Keratinocyte (primary cell): ENCODE data around the gene TGIF1. TPM values are rescaled to one million over a fixed set of nuclear protein-coding genes. Genes with fewer than 3 reads are reported as not detected.

Experiments
- DNase-seq: peaks from one replicate; pipeline ENCODE4 v3.0.0-alpha.2; 2011; ENCODE audit warnings: low read depth, missing footprints, low spot score
- FAIRE-seq: peaks from 2 replicates; lab custom pipeline; 2011; peaks lifted over from hg19 to GRCh38; lab: Jason Lieb, UNC
- H2AFZ ChIP-seq: 2 replicates; pipeline ENCODE4 v1.6.0; 2012; ENCODE audit warnings: low read length, control low read depth, inconsistent platforms; ENCODE audit not compliant: control insufficient read depth
- H3K27ac ChIP-seq: 2 replicates; pipeline ENCODE4 v1.5.1; 2011; ENCODE audit warnings: low read length; ENCODE audit not compliant: control insufficient read depth, insufficient read depth
- H3K27me3 ChIP-seq: 3 replicates; pipeline ENCODE4 v1.6.0; 2011; ENCODE audit warnings: low read length; ENCODE audit not compliant: control insufficient read depth, insufficient read depth; ENCODE audit errors: extremely low read depth
- H3K36me3 ChIP-seq, 2 experiments: 2 replicates in 1 of 2; 3 replicates in 1 of 2; pipeline ENCODE4 v1.5.1; 2011; ENCODE audit warnings: low read length in 2 of 2, mild to moderate bottlenecking in 1 of 2; ENCODE audit not compliant: control insufficient read depth in 2 of 2, insufficient read depth in 2 of 2; ENCODE audit errors: extremely low read depth in 1 of 2
- H3K4me1 ChIP-seq: 3 replicates; pipeline ENCODE4 v1.5.1; 2011; ENCODE audit warnings: low read length; ENCODE audit not compliant: control insufficient read depth, insufficient read depth; ENCODE audit errors: extremely low read depth
- H3K4me2 ChIP-seq: 3 replicates; pipeline ENCODE4 v1.6.0; 2011; ENCODE audit warnings: low read depth, low read length; ENCODE audit not compliant: control insufficient read depth, insufficient read depth; ENCODE audit errors: extremely low read depth
- H3K4me3 ChIP-seq, 3 experiments: fragments of 200-600 bp in 1 of 3; sonication (generic) in 1 of 3; 2 replicates in 2 of 3; 3 replicates in 1 of 3; pipeline ENCODE4 v1.5.1; 2011 to 2016; ENCODE audit warnings: low read length in 3 of 3, mild to moderate bottlenecking in 3 of 3, control low read depth in 2 of 3, inconsistent platforms in 1 of 3, low read depth in 1 of 3, mixed read lengths in 1 of 3, mixed run types in 1 of 3, moderate library complexity in 1 of 3; ENCODE audit not compliant: control insufficient read depth in 2 of 3, insufficient read depth in 2 of 3; ENCODE audit errors: extremely low read depth in 1 of 3
- H3K79me2 ChIP-seq: 2 replicates; pipeline ENCODE4 v1.6.0; 2012; ENCODE audit warnings: low read length; ENCODE audit not compliant: control insufficient read depth, insufficient read depth
- H3K9ac ChIP-seq: 3 replicates; pipeline ENCODE4 v1.6.0; 2011; ENCODE audit warnings: low read length; ENCODE audit not compliant: control insufficient read depth, insufficient read depth; ENCODE audit errors: extremely low read depth
- H3K9me1 ChIP-seq: 3 replicates; pipeline ENCODE4 v1.6.0; 2011; ENCODE audit warnings: low read length; ENCODE audit not compliant: control insufficient read depth, insufficient read depth; ENCODE audit errors: extremely low read depth
- H3K9me3 ChIP-seq: 2 replicates; pipeline ENCODE4 v1.5.1; 2012; ENCODE audit warnings: low read depth, low read length; ENCODE audit not compliant: control insufficient read depth
- H4K20me1 ChIP-seq: 3 replicates; pipeline ENCODE4 v1.6.0; 2011; ENCODE audit warnings: low read length; ENCODE audit not compliant: control insufficient read depth, insufficient read depth; ENCODE audit errors: extremely low read depth
- CTCF ChIP-seq, 3 experiments: IDR thresholded peaks in 1 of 3; conservative IDR thresholded peaks in 1 of 3; optimal IDR thresholded peaks in 1 of 3; 2 replicates in 2 of 3; 3 replicates in 1 of 3; pipeline versions ENCODE3 to v1.5.1; 2011; ENCODE audit warnings: low read length in 3 of 3, mild to moderate bottlenecking in 3 of 3, moderate library complexity in 2 of 3, control low read depth in 1 of 3, inconsistent platforms in 1 of 3; ENCODE audit not compliant: insufficient read depth in 2 of 3; ENCODE audit errors: extremely low read depth in 1 of 3
- EZH2 ChIP-seq: IDR thresholded peaks from one replicate; pipeline ENCODE4 v1.6.1; 2012; ENCODE audit warnings: inconsistent platforms, mild to moderate bottlenecking, low read length, moderate library complexity
- dilution Hi-C: fragments of 300-500 bp; cut with MboI; formaldehyde crosslinking; loops from one replicate; pipeline ENCODE4 v1.7.0; 2020; ENCODE audit warnings: low sequenced_read_pairs; ENCODE audit not compliant: extremely low pct_ligation_motif_present
- polyA plus RNA-seq, 5 experiments: library from polyadenylated mRNA; depleted of rRNA in 3 of 5; stranded (reverse) in 3 of 5; stranded (forward) in 1 of 5; unstranded in 1 of 5; fragments of >200 nt; gene quantifications; 1 replicate in 1 of 5; 2 replicates in 3 of 5; 3 replicates in 1 of 5; pipeline versions ENCODE4 v1.2.1 to v1.2.3, GENCODE V29; 2011 to 2012; ENCODE audit warnings: missing spikeins in 2 of 5, low read depth in 1 of 5, low replicate concordance in 1 of 5

The TGIF1 gene
- polyA plus RNA-seq, 1 donor (not counting 4 experiments of a cell fraction or from before 2014, with no cell fraction given), result 115 TPM

- Histone ChIP-seq H3K27ac (no peak overlapping the region), H4K20me1 (no peaks in the 10 kb centered on the region), H3K9ac (no peak overlapping the region), H3K4me1 (no peaks in the 10 kb centered on the region), H3K27me3 (peaks cover 3% of the 10 kb centered on the region), H3K9me1 (no peaks in the 10 kb centered on the region), H3K36me3 (no peaks in the 10 kb centered on the region), H3K9me3 (no peaks in the 10 kb centered on the region), H3K4me2 (no peak overlapping the region), H3K79me2 (no peaks in the 10 kb centered on the region), H2AFZ (no peak overlapping the region), H3K4me3 (no peak overlapping the region)
- TF ChIP-seq CTCF (optimal IDR thresholded peaks at IDR 0.05 in 1 of 3, IDR thresholded peaks at IDR 0.05 in 1 of 3, conservative IDR thresholded peaks at IDR 0.05 in 1 of 3; ENCODE audit: extremely low read depth in 1 of 3, insufficient read depth in 2 of 3, low read length in 3 of 3) (no peak), EZH2 (no peak)
- FAIRE-seq (peak; percentile 20), DNase-seq (no peak)
- dilution Hi-C loops, result no loop called here
Observed at GRCh38 chr18:3495691-3496430, 45.9 kb downstream of the TGIF1 start.

- no peaks in the 10 kb centered on the region for H3K9me3 ChIP-seq
- no peaks in the 10 kb centered on the region for H4K20me1 ChIP-seq
- no peaks in the 10 kb centered on the region for H3K9me1 ChIP-seq
- FAIRE-seq (no peak), DNase-seq (no peak)
- H3K4me2 ChIP-seq, result peak overlapping the region; percentile 61
- H3K27me3 ChIP-seq, result peaks cover 3% of the 10 kb centered on the region
- H3K4me3 ChIP-seq, result peak overlapping the region; percentile 23 to 54 (median 29)
- no peaks in the 10 kb centered on the region for H3K79me2 ChIP-seq
- no peaks in the 10 kb centered on the region for H3K4me1 ChIP-seq
- H3K27ac ChIP-seq, result no peak overlapping the region
- no peak overlapping the region for H3K9ac ChIP-seq
- H3K36me3 ChIP-seq, result no peaks in the 10 kb centered on the region
- TF ChIP-seq EZH2 (no peak), CTCF (optimal IDR thresholded peaks at IDR 0.05 in 1 of 3, IDR thresholded peaks at IDR 0.05 in 1 of 3, conservative IDR thresholded peaks at IDR 0.05 in 1 of 3; ENCODE audit: extremely low read depth in 1 of 3, insufficient read depth in 2 of 3, low read length in 3 of 3) (no peak)
- peak overlapping the region; percentile 51 for H2AFZ ChIP-seq
- dilution Hi-C loops, result no loop called here
Observed at GRCh38 chr18:3498698-3499471, 48.9 kb downstream of the TGIF1 start.
